ENCODE data around the gene RAB37.

Gene RAB37

DNA sequence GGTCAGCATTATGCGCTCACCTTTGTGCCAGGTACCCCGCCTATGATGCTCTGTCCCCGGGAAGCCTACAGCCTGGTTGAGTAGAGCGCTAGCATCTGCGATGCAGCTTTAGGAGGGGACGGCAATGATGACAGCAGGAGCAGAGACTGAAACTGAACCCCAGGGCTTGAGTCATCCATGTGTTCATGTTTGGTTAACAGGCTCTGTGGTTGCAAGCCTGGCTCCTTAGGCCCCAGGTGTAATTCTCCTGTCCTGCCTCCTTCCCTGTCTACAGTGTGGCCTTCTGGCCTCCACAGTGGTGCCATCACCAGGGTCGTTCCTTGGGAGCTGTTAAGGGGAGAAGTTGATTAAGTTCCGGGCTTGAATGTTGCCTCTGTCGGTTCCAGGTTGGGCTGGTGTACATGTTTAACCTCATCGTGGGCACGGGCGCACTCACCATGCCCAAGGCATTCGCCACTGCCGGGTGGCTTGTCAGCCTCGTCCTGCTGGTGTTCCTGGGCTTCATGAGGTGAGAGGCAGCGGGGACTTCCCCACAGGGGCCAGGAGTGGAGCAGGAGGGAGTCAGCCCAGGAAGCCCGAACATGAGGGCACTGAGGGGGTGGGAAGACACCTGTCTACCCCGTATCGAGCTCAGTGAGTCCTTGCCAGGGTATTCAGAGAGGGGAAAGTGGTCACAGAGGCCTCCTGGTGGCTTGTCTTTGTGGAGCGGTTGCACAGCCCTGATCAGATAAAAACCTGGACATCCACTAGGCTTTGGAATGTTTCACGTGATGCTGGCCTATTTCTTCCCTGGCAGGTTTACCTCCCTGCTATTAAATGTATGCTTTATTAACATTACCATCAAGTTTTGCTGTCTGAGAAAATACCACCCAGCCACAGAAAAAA lies 48.3 kb downstream of the RAB37 start:
- Histone ChIP-seq H3K36me3 (ENCODE audit: control insufficient read depth in 1 of 2, insufficient read depth in 2 of 2, low read length in 2 of 2) (peaks cover 12 to 27% of the 10 kb centered on the region in 2 experiments), H3K4ac (ENCODE audit: low read depth, low read length) (no peak overlapping the region), H2BK120ac (ENCODE audit: insufficient read depth, low read length, poor library complexity) (no peak overlapping the region), H3K14ac (ENCODE audit: low read length) (no peak overlapping the region), H3K4me2 (ENCODE audit: low read length) (no peak overlapping the region), H2AK5ac (ENCODE audit: low read length) (no peak overlapping the region), H2BK12ac (ENCODE audit: low read length) (no peak overlapping the region), H3K79me1 (ENCODE audit: low read length) (no peaks in the 10 kb centered on the region), H3K4me1 (ENCODE audit: control insufficient read depth in 1 of 2, insufficient read depth in 2 of 2, low read length in 2 of 2) (no peaks in the 10 kb centered on the region), H3K9ac (ENCODE audit: low read length) (no peak overlapping the region), H4K8ac (ENCODE audit: low read depth, low read length) (no peak overlapping the region), H4K12ac (ENCODE audit: low read depth, low read length) (no peak overlapping the region), H2AFZ (ENCODE audit: insufficient read depth, low read length, poor library complexity) (no peak overlapping the region), H3K4me3 (ENCODE audit: low read depth, low read length) (no peak overlapping the region), H3K18ac (ENCODE audit: low read length) (no peak overlapping the region), H3K27ac (ENCODE audit: low read depth, low read length) (no peak overlapping the region), H3K23ac (ENCODE audit: low read length) (no peak overlapping the region), H3K9me3 (ENCODE audit: insufficient read depth, low read depth, low read length) (no peaks in the 10 kb centered on the region), H4K91ac (ENCODE audit: low read depth, low read length) (no peak overlapping the region), H2BK5ac (ENCODE audit: low read depth, low read length, poor library complexity) (no peak overlapping the region), H3K27me3 (ENCODE audit: insufficient read depth, low read length) (no peaks in the 10 kb centered on the region), H3K79me2 (ENCODE audit: control insufficient read depth, insufficient read depth, low read length, poor library complexity) (no peaks in the 10 kb centered on the region)
- DNase-seq = peak; percentile 27 to 41
- WGBS (ENCODE audit: extremely low coverage, insufficient coverage, insufficient read length) = no CpG with 5 or more reads among the region's 21 CpGs

DNA sequence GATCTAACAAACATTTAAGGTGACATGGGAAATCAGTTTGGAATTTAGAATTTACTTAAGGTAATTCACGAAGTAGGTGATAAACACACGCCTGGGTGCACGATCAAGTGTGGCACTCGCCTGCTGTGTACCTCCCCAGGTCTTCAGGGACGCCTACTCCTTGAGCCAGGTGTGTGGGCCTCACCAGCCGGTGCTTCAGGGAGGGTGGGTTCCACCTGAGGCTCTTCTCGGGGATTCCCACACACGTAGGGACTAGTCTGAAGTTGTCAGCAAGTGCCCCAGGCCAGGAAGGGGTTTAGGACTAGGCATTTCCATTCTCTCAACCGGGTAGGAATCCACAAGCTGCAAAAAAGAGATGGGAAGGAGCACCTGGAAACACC lies 48.9 kb downstream of the RAB37 start:
- H3K18ac ChIP-seq (ENCODE audit: low read length) = no peak overlapping the region
- no peak overlapping the region for H2BK12ac ChIP-seq (ENCODE audit: low read length)
- H4K12ac ChIP-seq (ENCODE audit: low read depth, low read length) = no peak overlapping the region
- H3K4me2 ChIP-seq (ENCODE audit: low read length) = no peak overlapping the region
- H3K4me3 ChIP-seq (ENCODE audit: low read depth, low read length) = no peak overlapping the region
- WGBS (ENCODE audit: extremely low coverage, insufficient coverage, insufficient read length) = no CpG with 5 or more reads among the region's 9 CpGs
- H4K8ac ChIP-seq (ENCODE audit: low read depth, low read length) = no peak overlapping the region
- H3K9me3 ChIP-seq (ENCODE audit: insufficient read depth, low read depth, low read length) = no peaks in the 10 kb centered on the region
- no peaks in the 10 kb centered on the region for H3K4me1 ChIP-seq (ENCODE audit: control insufficient read depth in 1 of 2, insufficient read depth in 2 of 2, low read length in 2 of 2)
- no peak overlapping the region for H2BK120ac ChIP-seq (ENCODE audit: insufficient read depth, low read length, poor library complexity)
- H3K79me2 ChIP-seq (ENCODE audit: control insufficient read depth, insufficient read depth, low read length, poor library complexity) = no peaks in the 10 kb centered on the region
- H3K4ac ChIP-seq (ENCODE audit: low read depth, low read length) = no peak overlapping the region
- DNase-seq = no peak
- no peak overlapping the region for H3K27ac ChIP-seq (ENCODE audit: low read depth, low read length)
- H3K36me3 ChIP-seq (ENCODE audit: control insufficient read depth in 1 of 2, insufficient read depth in 2 of 2, low read length in 2 of 2) = peaks cover 17 to 29% of the 10 kb centered on the region in 2 experiments
- H2BK5ac ChIP-seq (ENCODE audit: low read depth, low read length, poor library complexity) = no peak overlapping the region
- H2AK5ac ChIP-seq (ENCODE audit: low read length) = no peak overlapping the region
- no peak overlapping the region for H3K23ac ChIP-seq (ENCODE audit: low read length)
- H2AFZ ChIP-seq (ENCODE audit: insufficient read depth, low read length, poor library complexity) = no peak overlapping the region
- H3K9ac ChIP-seq (ENCODE audit: low read length) = no peak overlapping the region
- H3K79me1 ChIP-seq (ENCODE audit: low read length) = no peaks in the 10 kb centered on the region
- H3K27me3 ChIP-seq (ENCODE audit: insufficient read depth, low read length) = no peaks in the 10 kb centered on the region
- H4K91ac ChIP-seq (ENCODE audit: low read depth, low read length) = no peak overlapping the region
- H3K14ac ChIP-seq (ENCODE audit: low read length) = no peak overlapping the region

DNA sequence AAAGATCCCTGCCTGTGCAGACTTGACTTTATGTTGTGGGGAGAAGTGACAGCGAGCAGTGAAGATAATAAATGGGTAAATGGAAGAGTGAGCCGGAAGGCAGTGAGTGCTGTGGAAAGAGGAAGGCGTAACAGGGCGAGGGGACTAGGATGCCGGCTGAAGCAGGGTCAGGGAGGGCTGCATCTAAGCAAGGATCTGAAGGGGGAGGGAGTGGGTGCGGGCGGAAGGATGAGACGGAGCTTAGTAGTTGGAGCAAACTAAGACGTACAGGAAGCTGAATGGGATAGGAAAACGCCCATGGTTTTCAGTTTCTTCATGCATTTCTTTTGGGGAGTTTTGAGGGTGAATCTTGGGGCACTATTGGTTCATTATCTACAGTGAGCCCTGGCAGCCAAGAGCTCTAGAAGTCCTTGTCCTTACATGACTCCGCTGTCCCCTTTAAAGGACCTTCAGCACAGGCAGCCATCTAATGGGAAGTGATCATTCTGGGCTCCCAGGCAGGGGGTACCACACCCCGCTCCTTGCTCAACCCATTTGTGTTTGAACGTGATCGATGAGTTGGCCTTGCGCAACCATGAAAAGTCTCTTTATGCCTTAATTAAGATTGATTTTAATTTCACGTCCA lies 49.5 kb downstream of the RAB37 start:
- Histone ChIP-seq H2BK120ac (ENCODE audit: insufficient read depth, low read length, poor library complexity) (no peak overlapping the region), H2AK5ac (ENCODE audit: low read length) (no peak overlapping the region), H3K9me3 (ENCODE audit: insufficient read depth, low read depth, low read length) (no peaks in the 10 kb centered on the region), H4K91ac (ENCODE audit: low read depth, low read length) (no peak overlapping the region), H2BK5ac (ENCODE audit: low read depth, low read length, poor library complexity) (no peak overlapping the region), H2AFZ (ENCODE audit: insufficient read depth, low read length, poor library complexity) (no peak overlapping the region), H4K12ac (ENCODE audit: low read depth, low read length) (no peak overlapping the region), H3K27ac (ENCODE audit: low read depth, low read length) (no peak overlapping the region), H3K36me3 (ENCODE audit: control insufficient read depth in 1 of 2, insufficient read depth in 2 of 2, low read length in 2 of 2) (peaks cover 20 to 31% of the 10 kb centered on the region in 2 experiments), H2BK12ac (ENCODE audit: low read length) (no peak overlapping the region), H3K14ac (ENCODE audit: low read length) (no peak overlapping the region), H3K4me2 (ENCODE audit: low read length) (no peak overlapping the region), H3K18ac (ENCODE audit: low read length) (no peak overlapping the region), H3K4me1 (ENCODE audit: control insufficient read depth in 1 of 2, insufficient read depth in 2 of 2, low read length in 2 of 2) (no peaks in the 10 kb centered on the region), H3K79me1 (ENCODE audit: low read length) (no peaks in the 10 kb centered on the region), H3K79me2 (ENCODE audit: control insufficient read depth, insufficient read depth, low read length, poor library complexity) (no peaks in the 10 kb centered on the region), H3K9ac (ENCODE audit: low read length) (no peak overlapping the region), H3K23ac (ENCODE audit: low read length) (no peak overlapping the region), H3K4me3 (ENCODE audit: low read depth, low read length) (no peak overlapping the region), H4K8ac (ENCODE audit: low read depth, low read length) (no peak overlapping the region), H3K27me3 (ENCODE audit: insufficient read depth, low read length) (no peaks in the 10 kb centered on the region), H3K4ac (ENCODE audit: low read depth, low read length) (no peak overlapping the region)
- DNase-seq = no peak
- no CpG with 5 or more reads among the region's 16 CpGs for WGBS (ENCODE audit: extremely low coverage, insufficient coverage, insufficient read length)

DNA sequence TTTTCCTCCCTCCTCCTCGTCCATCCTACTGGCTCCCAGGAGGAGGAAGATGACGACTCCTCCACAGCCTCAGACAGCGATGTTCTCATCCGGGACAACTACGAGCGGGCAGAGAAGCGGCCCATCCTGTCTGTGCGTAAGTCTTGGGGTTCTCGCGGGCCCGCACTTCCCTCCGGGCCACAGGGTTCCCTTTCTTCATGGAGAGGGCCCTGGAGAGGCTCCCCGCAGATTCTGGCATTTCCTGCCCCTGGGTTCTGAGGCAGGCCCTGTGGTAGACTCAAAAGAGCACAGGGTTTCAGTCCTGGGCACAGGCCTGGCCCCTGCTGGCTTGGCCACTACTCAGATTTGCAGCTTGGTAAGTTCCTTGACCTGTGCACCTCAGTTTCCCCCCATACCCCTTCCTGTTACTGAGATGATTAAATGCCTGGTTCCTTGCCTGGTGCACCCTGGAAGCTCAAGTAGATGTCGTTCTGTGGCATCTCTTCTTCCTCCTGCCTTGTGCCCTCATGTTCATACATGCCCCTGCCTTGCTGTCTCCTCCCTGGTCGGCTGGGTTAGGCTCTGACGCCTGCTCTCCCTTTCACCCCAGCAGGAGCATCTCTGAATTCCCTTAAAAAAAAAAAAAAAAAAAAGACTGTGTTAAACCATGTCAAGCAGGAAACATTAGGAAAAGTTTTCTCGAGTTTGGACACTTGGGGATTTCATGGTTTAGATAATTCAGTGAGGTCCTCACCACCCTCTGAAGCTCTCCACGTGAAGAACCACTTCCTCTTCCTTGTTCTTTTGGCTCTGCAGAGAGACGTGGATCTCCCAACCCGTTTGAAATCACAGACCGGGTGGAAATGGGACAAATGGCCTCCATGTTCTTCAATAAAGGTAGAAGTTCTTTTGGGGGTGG lies 53.4 kb downstream of the RAB37 start:
- Histone ChIP-seq H3K79me2 (ENCODE audit: control insufficient read depth, insufficient read depth, low read length, poor library complexity) (no peaks in the 10 kb centered on the region), H3K36me3 (ENCODE audit: control insufficient read depth in 1 of 2, insufficient read depth in 2 of 2, low read length in 2 of 2) (peaks cover 37 to 48% of the 10 kb centered on the region in 2 experiments), H3K18ac (ENCODE audit: low read length) (no peak overlapping the region), H3K14ac (ENCODE audit: low read length) (no peak overlapping the region), H3K4me3 (ENCODE audit: low read depth, low read length) (no peak overlapping the region), H3K9ac (ENCODE audit: low read length) (no peak overlapping the region), H3K9me3 (ENCODE audit: insufficient read depth, low read depth, low read length) (no peaks in the 10 kb centered on the region), H4K8ac (ENCODE audit: low read depth, low read length) (no peak overlapping the region), H2BK5ac (ENCODE audit: low read depth, low read length, poor library complexity) (no peak overlapping the region), H4K91ac (ENCODE audit: low read depth, low read length) (no peak overlapping the region), H3K4me2 (ENCODE audit: low read length) (no peak overlapping the region), H3K27me3 (ENCODE audit: insufficient read depth, low read length) (no peaks in the 10 kb centered on the region), H3K4ac (ENCODE audit: low read depth, low read length) (no peak overlapping the region), H4K12ac (ENCODE audit: low read depth, low read length) (no peak overlapping the region), H2AFZ (ENCODE audit: insufficient read depth, low read length, poor library complexity) (no peak overlapping the region), H3K27ac (ENCODE audit: low read depth, low read length) (no peak overlapping the region), H2BK120ac (ENCODE audit: insufficient read depth, low read length, poor library complexity) (no peak overlapping the region), H3K23ac (ENCODE audit: low read length) (no peak overlapping the region), H2AK5ac (ENCODE audit: low read length) (no peak overlapping the region), H3K79me1 (ENCODE audit: low read length) (no peaks in the 10 kb centered on the region), H3K4me1 (ENCODE audit: control insufficient read depth in 1 of 2, insufficient read depth in 2 of 2, low read length in 2 of 2) (no peaks in the 10 kb centered on the region), H2BK12ac (ENCODE audit: low read length) (no peak overlapping the region)
- no CpG with 5 or more reads among the region's 21 CpGs for WGBS (ENCODE audit: extremely low coverage, insufficient coverage, insufficient read length)
- peak in 1 of 2 donors; percentile 21 for DNase-seq
